Measurements from ENCODE around the gene IDH3G.

IDH3G gene

GRCh38 chrX:153814591-153815315, 20.6 kb upstream of the IDH3G start:
- TF ChIP-seq CTCF (IDR thresholded peaks at IDR 0.05; ENCODE audit: low read length, missing control alignments) = no peak
- no peak overlapping the region for H3K4me3 ChIP-seq (replicated peaks; ENCODE audit: low read depth, low read length)
- no peak for DNase-seq (ENCODE audit: low read depth)

- no peak for TF ChIP-seq CTCF (IDR thresholded peaks at IDR 0.05; ENCODE audit: low read length, missing control alignments)
- no peak for DNase-seq (ENCODE audit: low read depth)
These were observed 19.0 kb upstream of the IDH3G start for GRCh38 chrX:153813161-153813560.

GRCh38 chrX:153812220-153812619, 18.0 kb upstream of the IDH3G start:
- H3K4me3 ChIP-seq (replicated peaks; ENCODE audit: low read depth, low read length) = no peak overlapping the region
- no peak for DNase-seq (ENCODE audit: low read depth)
- TF ChIP-seq CTCF (IDR thresholded peaks at IDR 0.05; ENCODE audit: low read length, missing control alignments) = no peak

More at GRCh38 chrX:153813161-153813560, 19.0 kb upstream of the IDH3G start:
- H3K4me3 ChIP-seq (replicated peaks; ENCODE audit: low read depth, low read length) = no peak overlapping the region

GRCh38 chrX:153807976-153808375, 13.8 kb upstream of the IDH3G start:
- no peak for TF ChIP-seq CTCF (IDR thresholded peaks at IDR 0.05; ENCODE audit: low read length, missing control alignments)
- H3K4me3 ChIP-seq (replicated peaks; ENCODE audit: low read depth, low read length) = no peak overlapping the region
- no peak for DNase-seq (ENCODE audit: low read depth)

GRCh38 chrX:153806999-153807575, 12.9 kb upstream of the IDH3G start:
- no peak for DNase-seq (ENCODE audit: low read depth)
- no peak for TF ChIP-seq CTCF (IDR thresholded peaks at IDR 0.05; ENCODE audit: low read length, missing control alignments)
- H3K4me3 ChIP-seq (replicated peaks; ENCODE audit: low read depth, low read length) = no peak overlapping the region

GRCh38 chrX:153805436-153805835, 11.3 kb upstream of the IDH3G start:
- no peak overlapping the region for H3K4me3 ChIP-seq (replicated peaks; ENCODE audit: low read depth, low read length)
- TF ChIP-seq CTCF (IDR thresholded peaks at IDR 0.05; ENCODE audit: low read length, missing control alignments) = no peak
- DNase-seq (ENCODE audit: low read depth) = no peak

GRCh38 chrX:153804621-153805020, 10.4 kb upstream of the IDH3G start:
- DNase-seq (ENCODE audit: low read depth) = no peak
- TF ChIP-seq CTCF (IDR thresholded peaks at IDR 0.05; ENCODE audit: low read length, missing control alignments) = no peak
- no peak overlapping the region for H3K4me3 ChIP-seq (replicated peaks; ENCODE audit: low read depth, low read length)
